ENCODE data around the gene MYOF.

GRCh38 chr10:93330824-93331223 is 151.3 kb downstream of the MYOF start:
- TF ChIP-seq POLR2A (IDR thresholded peaks at IDR 0.05): no peak
- TF ChIP-seq CTCF (IDR thresholded peaks at IDR 0.05): no peak
